Middle frontal gyrus (tissue), 1 donor: Measurements from ENCODE around the gene SRP54.
"Not testable (repeated sequence)": the region's sequence is repeated elsewhere in the genome, so short reads cannot be mapped to it uniquely, and the experiment has no call there.

Experiments
- DNase-seq: peaks from one replicate; pipeline ENCODE4 v3.0.0-alpha.2; 2015; ENCODE audit warnings: low spot score; ENCODE audit errors: extremely low spot score

The SRP54 gene

DNA sequence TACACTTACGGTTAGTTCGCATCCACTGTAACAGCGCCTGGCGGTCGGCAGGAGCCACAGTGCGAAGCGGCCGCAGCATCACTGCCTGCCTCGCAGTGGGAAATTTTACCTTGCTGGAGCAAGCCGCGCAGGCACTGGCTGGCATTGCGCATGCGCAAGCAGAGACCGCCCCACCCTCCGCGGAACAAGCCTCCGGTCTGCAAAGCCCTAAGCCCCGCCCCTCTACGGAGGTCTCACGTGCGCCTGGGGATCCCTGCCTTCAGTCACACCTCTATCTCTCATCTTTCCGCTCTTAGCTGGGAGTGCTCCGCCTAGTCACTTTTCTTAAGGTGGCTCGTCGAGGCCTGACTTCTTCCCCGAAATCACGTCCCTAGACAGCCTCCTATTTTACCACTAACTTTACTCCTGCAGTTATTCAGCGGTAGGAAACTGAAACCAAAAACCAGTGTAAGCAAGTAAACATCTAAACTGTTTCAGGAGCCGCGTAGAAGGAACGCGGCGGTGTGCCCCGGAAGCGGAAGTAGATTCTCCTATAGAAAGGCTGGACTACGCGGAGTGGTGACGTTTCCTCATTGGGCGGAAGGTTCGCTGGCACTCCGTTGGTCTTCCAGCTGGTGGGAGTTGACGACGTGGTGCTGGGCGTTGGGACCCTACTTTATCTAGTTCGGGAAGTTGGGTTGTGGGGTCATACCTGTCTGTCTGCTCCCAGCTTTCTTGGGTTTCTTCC, at the start of gene SRP54:
Gene SRP54 (plus strand): TSS at position 572 of the 727 bp plus-strand sequence. CDS start 13,718 bp downstream, outside the sequence.
- peak; percentile 88 for DNase-seq

- no peak for DNase-seq
These were observed 49.5 kb upstream of the SRP54 start for GRCh38 chr14:34933301-34933700.

DNA sequence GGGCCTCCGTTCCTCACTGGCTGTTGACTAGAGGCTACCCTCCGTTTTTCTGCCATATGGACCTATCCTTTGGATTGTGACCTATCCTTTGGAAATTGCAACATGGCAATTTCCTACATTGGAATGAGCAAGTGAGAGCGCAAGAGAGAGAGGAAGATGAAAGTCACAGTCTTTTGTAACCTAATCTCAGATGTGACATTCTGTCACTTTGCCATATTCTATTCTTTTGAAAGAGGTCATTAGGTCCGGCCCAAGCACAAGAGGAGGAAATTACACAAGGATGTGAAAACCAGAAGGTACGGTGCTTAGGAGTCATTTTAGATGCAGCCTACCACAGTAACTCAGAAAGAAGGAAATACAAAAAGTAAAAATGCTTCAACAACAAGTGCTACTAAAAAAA, 47.3 kb upstream of the SRP54 start:
- no peak for DNase-seq

- no peak for DNase-seq
These were observed 45.4 kb upstream of the SRP54 start for GRCh38 chr14:34937442-34937841.

GRCh38 chr14:34937876-34938275, 44.9 kb upstream of the SRP54 start:
- DNase-seq, result no peak

GRCh38 chr14:34943506-34943905, 39.3 kb upstream of the SRP54 start:
- DNase-seq, result no peak

- no peak for DNase-seq
These were observed 38.0 kb upstream of the SRP54 start for GRCh38 chr14:34944744-34945143.

GRCh38 chr14:34946699-34947098, 36.1 kb upstream of the SRP54 start:
- DNase-seq, result no peak

GRCh38 chr14:34951286-34951685, 31.5 kb upstream of the SRP54 start:
- DNase-seq, result no peak

GRCh38 chr14:34956931-34957330, 25.9 kb upstream of the SRP54 start:
- no peak for DNase-seq

GRCh38 chr14:34957771-34958286, 25.0 kb upstream of the SRP54 start:
- no peak for DNase-seq

GRCh38 chr14:34962106-34962505, 20.7 kb upstream of the SRP54 start:
- DNase-seq, result not testable (repeated sequence)

DNA sequence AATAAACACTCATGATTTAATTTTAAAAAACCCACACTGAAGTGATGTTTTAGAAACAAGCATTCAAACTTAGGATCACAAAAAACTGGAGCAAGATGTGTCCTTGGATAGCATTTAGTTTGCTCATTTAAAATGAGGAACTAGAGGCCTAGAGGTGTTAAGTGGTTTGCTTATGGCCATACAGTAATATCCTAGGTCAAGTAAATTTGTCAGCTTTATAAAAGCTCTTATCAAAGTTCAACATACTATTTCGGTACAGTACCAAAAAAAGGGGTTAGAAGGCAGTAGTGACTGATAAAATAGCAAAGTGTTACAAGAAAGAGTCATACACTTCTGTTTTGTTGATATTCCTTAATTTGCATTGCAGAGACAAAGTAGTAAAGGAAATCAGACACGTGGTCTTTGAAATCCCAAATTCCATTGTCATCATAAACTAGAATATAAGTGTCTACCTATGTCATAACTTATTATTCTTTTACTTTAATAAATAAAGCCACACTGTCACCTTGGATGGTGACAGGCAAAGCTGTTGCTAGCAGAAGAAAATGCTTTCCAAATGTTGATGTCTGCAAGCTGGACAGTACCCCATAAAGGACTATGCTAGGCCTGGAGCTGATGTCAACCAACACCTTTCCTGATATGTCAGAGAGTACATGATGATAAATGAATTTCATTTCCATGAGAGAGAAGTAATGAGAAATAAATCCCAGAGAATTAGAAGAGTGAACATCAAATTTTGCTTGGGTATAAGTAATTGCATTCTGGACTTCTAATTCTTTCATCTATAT, 17.6 kb upstream of the SRP54 start:
- DNase-seq, result no peak

GRCh38 chr14:34965912-34966311, 16.9 kb upstream of the SRP54 start:
- no peak for DNase-seq

DNA sequence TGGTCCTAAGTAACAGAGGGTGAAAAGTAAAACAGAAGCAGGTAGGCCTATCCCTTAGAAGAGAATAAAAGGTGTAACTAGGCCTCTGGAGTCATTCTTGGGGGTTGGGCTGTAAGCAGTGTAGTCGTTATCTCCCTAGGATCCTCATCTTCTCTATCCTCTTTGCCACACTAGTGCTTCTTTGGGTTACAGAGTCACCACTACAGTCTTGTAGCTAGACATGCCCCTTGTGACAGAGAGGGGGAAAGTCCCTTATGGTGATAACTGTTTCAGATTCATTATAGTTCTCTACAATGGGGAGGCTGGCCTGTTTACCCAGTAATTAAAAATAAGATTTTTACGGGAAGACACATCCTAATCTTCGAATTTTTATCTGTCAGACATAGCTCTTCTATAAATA, 16.4 kb upstream of the SRP54 start:
- DNase-seq, result no peak

- no peak for DNase-seq
These were observed 12.1 kb upstream of the SRP54 start for GRCh38 chr14:34970665-34971064.

DNA sequence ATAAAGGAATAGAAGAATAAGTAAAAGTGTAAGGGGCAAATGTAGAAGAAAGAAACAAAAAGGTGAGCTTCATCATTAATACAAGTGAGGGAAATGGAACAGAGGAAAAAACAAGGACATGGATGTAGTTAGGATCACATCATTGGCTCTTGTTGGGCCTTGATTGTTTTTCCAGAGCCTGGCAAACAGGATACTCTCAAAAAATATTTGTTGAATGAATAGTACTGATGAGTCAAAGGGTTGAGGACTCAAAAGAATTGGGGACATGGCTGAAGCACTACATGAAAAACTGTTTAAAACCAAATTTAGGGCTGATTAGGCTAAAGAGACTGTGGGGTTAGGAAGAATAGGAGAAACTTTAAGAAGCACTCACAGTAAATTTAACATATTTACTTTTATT, 11.4 kb upstream of the SRP54 start:
- no peak for DNase-seq

GRCh38 chr14:34971801-34972200, 11.0 kb upstream of the SRP54 start:
- no peak for DNase-seq

- DNase-seq, result no peak
These were observed 4.3 kb upstream of the SRP54 start for GRCh38 chr14:34978444-34978843.

DNA sequence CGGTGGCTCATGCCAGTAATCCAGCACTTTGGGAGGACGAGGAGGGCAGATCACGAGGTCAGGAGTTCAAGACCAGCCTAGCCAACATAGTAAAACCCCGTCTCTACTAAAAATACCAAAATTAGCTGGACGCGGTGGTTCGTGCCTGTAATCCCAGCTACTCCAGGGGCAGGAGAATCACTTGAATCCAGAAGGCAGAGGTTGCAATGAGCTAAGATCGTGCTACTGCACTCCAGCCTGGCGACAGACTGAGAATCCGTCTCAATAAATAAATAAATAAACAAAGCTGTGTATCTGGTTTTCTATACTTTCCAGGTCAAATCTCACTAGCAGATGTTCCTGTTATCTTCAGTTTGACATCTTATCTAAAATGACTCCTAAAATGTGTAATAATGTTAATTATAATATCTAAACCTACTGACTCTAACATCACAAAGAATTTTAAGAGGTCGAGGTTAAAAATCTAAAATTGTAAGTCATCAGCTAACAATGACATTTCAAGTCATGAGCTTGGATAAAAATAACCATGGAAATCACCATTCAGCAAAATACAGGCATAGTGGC, 2.4 kb upstream of the SRP54 start:
- no peak for DNase-seq

- DNase-seq, result no peak
These were observed 910 bp upstream of the SRP54 start for GRCh38 chr14:34981743-34982420.
